ENCODE measurements around the gene C1QTNF3. TPM values are rescaled to one million over a fixed set of nuclear protein-coding genes. Genes with fewer than 3 reads are reported as not detected.
"Not testable (repeated sequence)": the region's sequence is repeated elsewhere in the genome, so short reads cannot be mapped to it uniquely, and the experiment has no call there.

The C1QTNF3 gene
- total RNA-seq, 1 experiment from 2014 or later = 1.1 TPM

DNA sequence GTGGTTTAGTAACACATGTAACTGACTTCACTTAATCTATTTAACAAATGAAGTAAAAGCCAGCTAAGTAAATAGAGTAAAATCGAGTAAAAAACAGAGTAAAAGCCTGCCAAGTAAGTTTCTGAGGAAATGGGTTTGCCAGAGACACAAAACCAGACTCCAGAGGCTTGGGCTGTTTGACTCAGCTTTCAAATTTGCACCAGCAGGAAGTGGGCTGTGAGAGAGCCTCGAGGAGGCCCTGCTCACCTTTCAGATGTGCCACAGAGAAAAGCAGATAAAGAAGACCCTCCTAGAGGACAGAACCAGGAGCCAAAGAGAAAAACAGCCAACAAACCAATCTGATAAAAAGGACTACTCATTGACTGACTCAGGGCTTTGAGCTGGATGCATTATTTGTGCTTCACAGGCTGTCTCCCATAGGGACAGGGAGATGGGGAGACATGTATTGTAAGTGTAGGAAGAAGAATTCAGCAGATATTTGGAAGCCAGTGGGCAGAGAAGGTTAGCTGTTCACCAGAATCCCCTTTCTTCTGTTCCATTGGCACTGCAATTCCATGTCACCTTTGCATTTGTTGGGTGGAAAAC is 20.8 kb downstream of the C1QTNF3 start:
- peak; percentile 64 for DNase-seq (ENCODE audit: low read depth)

DNA sequence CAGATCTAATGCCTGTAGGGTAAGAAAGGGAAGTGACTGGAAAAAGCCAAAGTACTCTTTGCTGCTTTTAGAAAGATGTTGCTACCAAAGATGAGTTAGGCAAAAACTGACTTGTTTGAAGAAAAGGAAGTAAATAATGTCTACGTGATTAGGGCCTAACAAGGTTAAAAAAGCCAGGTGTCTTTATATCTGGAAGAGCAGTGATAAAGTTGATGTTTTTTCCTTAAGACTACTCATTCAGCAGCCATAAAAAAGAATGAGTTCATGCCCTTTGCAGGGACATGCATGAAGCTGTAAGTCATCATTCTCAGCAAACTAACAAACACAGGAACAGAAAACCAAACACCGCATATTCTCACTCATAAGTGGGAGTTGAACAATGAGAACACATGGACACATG is 21.7 kb downstream of the C1QTNF3 start:
- DNase-seq (ENCODE audit: low read depth) = no peak

DNA sequence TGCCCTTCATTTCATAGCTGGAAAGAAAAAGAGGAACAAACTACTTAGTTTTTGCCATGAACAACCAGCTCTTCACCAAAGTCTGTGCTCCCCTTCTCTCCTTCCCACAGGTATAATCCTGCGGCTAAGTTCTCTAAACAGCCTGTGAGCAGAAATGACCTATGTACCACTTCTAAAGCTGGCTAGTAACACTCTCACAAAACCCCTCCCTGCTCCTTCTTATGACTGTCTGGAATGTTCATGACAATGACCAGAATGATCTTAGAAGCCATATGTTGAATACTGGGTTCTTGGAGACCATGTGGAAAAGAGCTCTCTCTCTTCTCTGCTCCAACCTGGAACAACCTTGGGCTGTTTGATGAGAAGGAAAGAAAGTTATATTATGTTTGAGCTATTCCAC is 22.3 kb downstream of the C1QTNF3 start:
- DNase-seq (ENCODE audit: low read depth) = no peak

DNA sequence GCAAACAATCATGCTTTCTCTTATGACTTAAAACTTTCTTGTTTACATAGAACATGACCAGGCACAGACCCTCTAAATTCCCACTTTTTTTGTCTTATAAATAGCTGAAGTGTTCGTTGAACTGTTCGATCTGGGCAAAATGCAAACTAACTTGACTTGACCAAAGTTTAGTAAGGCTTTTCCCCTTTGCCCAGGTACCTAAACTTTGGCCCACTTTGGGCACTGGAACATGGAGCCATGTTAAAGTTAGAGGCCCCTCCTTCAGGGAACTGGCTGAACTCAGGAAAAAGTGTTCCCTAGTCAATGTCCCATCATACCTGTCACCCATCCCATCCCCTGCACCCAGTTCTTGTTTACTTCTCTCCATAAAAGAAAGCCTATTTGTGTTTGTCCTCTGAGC is 25.8 kb downstream of the C1QTNF3 start:
- DNase-seq (ENCODE audit: low read depth) = no peak

DNA sequence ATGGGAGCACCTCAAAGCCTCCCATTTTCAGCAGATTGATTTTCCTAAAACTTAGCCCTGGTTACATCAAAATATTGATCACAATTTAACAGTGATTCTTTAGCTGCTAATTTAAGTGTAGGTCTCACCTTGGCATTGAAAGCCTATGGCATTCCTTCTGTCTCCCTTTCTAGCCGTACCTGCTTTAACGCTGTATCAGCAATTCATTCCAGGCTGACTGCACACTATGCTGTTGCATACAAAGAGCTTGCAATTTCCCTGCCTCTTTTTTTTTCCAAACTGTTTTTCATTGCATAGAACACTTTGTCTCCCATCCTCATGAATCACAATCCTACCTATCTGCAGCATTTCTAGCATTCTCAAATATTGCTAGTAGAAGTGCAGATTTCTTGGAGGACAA is 26.3 kb downstream of the C1QTNF3 start:
- no peak for DNase-seq (ENCODE audit: low read depth)

DNA sequence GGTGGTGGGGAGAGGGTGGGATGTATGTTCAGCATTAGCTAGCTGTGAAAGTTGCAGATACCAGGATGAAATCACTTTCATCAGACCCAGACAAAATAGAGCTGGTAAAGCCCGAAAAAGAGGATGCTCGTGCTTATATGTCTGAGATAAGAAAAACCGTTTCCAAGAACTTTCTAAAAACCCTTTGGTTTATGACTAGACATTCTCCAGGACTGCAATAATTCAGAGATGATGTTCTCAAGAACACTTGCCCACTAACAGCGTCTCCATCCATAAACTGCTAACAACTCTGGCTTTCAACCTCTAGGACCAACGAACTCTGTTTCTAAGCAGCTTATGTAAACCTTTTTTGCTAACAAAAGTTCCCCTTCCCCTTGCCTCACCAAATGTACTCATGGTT is 26.8 kb downstream of the C1QTNF3 start:
- no peak for DNase-seq (ENCODE audit: low read depth)

DNA sequence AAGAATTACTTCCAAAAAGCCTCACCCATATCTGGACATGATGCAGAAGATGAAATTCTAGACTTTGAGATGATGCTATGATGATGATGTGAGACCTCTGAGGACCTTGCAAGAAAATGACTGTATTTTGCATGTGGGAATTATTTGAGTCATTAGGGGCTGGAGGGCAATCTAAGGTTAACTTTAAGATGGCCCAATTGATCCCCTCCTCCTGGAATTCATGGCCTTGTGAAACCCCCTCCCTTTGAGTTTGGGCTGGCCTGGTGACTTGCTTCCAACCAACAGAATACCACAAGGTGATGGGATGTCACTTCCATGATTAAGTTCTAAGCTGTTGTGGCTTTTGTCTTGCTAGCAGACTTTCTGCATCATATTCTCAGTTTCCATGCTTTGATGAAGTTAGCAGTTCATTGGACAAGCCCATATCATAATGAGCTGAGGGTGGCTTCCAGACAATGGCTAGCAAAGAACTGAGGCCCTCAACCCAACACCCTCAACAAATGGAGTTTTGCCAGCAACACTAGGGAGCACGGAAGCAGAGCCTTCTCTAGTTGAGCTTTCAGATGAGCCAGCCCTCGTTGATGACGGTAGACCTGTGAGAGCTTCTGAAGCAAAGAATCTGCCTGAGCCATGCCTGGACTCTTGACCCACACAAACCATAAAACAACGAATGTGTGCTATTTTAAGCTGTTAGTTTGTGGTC is 27.7 kb downstream of the C1QTNF3 start:
- no peak for DNase-seq (ENCODE audit: low read depth)

DNA sequence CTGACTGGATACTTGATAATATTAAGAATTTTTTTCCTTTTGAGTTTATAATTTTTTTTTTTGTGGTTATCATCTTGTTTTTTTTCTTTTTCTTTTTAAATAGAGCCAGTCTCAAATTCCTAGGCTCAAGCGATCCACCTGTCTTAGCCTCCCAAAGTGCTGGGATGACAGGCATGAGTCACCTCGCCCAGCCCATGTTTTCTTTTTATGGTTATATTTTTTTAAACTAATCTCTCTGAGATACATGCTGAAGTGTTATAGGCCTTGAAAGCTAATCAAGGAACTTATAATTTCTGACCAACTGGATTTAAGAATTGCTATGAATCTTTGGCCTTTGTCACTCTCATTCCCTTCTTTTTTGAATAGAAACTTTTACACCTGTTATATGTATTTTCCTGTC is 28.4 kb downstream of the C1QTNF3 start:
- DNase-seq (ENCODE audit: low read depth) = no peak

DNA sequence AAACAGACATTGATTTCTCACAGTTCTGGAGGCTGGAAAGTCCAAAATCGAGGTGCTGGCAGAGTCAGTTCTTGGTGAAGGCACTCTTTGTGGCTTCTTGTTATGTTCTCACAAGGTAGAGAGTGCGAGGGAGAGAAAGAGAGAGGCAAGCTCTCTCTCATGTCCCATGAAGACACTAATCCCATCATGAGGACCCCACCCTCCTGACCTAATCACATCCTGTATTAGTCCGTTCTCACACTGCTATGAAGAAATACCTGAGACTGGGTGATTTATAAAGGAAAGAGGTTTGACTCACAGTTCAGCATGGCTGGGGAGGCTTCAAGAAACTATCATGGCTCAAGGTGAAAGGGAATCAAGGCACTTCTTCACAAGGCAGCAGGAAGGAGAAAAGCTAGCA is 29.5 kb downstream of the C1QTNF3 start:
- DNase-seq (ENCODE audit: low read depth) = no peak

DNA sequence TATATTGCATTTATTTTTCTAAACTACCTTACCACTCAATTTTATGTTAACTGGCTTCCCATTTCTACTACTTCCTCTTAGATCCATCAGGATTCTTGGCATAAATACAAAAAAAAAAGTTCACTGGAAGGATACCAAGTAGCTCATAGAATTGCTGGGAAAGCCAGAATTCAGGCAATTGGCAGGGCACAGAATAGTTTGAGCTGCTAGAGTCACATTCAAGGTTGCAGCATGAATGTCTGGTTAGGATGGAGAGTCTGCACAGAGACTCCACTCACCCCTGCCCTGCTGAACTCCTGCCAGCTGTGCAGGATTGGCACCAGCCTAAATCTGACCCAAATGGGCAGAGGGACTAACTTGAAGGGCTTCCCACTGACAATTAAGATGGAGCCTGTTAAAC is 30.2 kb downstream of the C1QTNF3 start:
- DNase-seq (ENCODE audit: low read depth) = peak; percentile 50

DNA sequence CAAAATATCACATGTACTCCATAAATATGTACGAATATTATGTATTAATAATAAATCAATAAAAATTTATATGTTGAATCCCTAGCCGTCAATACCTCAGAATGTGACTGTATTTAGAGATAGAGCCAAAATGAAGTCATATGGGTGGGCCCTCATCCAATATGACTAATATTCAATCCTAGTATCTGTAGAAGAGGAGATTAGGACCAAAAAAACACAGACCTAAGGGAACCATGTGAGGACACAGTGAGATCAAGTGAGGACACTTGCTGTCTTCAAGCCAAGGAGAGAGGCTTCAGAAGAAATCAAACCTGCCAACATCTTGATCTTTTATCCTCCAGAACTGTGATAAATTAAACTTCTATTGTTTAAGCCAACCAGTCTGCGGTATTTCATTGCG is 31.5 kb downstream of the C1QTNF3 start:
- no peak for DNase-seq (ENCODE audit: low read depth)

DNA sequence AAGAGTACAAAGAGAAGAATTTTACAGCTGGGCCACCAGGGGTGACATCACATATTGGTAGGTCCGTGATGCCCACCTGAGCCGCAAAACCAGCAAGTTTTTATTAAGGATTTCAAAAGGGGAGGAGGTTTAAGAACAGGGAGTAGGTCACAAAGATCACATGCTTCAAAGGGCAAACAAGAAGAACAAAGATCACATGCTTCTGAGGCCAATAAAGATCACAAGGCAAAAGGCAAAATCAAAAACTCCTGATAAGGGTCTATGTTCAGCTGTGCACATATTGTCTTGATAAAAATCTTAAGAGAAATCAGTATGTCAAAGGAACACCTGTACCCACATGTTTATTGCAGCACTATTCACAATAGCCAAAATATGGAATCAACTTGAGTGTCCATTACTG is 32.9 kb downstream of the C1QTNF3 start:
- DNase-seq (ENCODE audit: low read depth) = not testable (repeated sequence)

DNA sequence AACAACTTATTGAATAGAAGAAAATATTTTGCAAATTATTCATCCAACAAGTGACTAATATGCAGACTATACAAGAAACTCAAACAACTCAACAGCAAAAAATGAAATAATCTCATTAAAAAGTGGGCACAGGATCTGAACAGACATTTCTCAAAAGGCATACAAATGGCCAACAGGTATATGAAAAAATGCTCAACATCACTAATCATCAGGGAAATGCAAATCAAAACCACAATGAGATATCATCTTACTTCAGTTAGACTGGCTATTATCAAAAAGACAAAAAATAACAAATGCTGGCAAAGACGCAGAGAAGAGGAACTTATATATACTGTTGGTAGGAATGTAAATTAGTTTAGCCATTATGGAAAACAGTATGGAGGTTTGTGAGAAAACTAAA is 33.4 kb downstream of the C1QTNF3 start:
- DNase-seq (ENCODE audit: low read depth) = peak; percentile 18

DNA sequence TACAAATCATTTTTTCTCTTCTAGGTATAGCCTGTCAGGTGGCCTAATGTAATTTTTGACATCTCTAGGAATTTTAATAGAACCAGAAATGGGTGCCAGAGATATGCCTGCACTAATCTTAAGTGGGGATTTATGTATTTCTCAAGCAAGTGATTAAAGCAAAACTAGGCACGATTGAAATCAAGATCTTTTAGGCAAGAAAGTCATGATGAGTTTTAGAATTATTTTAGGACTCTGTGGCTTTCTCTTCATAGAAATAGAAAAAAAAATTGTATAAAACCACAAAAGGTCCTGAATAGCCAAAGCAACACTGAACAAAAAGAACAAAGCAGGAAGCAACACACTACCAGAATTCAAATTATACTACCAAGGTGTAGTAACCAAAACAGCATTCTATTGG is 34.2 kb downstream of the C1QTNF3 start:
- peak; percentile 5 for DNase-seq (ENCODE audit: low read depth)

DNA sequence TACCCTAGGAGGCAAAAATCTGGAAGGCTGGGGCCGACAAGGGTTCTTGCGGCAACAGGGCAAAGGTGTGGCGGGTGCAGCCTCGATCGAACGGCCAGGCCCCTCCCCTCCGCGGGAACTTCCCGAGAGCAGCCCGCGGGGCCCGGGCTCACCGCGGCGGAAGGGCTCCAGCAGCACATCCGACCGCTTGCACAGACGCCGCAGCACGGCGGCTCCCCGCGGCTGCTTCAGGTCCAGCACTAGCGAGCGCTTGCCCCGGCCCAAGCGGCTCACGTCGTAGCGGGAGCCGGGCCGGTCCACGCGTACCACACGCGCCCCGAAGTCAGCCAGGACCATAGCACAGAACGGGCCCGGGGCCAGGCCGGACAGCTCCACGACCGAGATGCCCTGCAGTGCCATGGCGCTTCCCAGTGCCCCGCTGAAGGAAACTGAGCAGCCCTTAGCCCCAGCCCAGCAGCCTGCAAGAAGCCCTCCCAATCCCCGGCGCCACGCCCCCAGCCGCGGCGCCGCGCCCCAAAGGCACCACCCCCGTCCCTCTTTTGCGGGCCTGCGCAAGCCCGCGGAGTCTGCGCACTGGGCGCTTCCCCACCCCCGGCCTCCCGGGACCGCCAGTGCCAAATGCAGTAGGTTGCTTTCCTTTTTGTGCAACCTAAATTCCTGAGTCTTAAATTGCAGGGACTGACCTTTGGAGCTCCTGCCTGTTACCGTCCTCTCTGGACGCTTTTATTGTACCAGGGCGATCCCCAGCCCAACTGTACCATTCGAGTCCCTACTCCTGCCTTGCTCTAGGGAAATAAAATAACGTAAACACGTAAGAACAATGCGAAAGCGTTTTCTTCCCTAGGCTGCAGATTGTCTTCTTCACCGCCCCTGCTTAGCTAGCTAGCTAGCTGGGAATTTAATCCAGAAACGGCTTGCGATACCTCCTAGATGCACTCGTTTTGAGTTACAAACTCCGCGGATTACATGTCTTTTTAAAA is 35.1 kb downstream of the C1QTNF3 start, which contains the start of gene AMACR:
Gene AMACR, minus strand, starts transcription at position 430 of the 980 bp plus-strand sequence. Its CDS starts 31 bp downstream, at position 399.
- peak; percentile 92 for DNase-seq (ENCODE audit: low read depth)

DNA sequence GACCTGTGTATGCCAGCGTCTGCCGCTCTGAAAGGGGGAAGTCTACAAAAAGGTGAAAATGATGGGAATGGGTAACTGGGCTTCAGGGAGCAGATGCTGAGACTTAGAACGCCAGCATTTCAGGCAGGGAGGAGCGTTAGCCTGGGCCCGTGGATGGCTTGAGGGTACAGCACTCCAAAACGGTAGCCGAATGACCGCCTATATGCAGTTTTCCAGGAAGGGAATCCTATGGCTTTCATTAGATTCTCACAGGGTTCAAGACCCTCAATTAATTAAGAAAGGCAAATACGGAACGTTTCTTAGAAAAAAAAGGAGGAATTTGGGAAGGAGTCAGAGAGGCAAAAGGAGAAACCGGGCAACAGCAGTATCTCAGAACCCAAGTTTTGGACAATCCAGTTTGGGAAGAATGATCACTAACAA is 35.8 kb downstream of the C1QTNF3 start:
- DNase-seq (ENCODE audit: low read depth) = peak; percentile 16

DNA sequence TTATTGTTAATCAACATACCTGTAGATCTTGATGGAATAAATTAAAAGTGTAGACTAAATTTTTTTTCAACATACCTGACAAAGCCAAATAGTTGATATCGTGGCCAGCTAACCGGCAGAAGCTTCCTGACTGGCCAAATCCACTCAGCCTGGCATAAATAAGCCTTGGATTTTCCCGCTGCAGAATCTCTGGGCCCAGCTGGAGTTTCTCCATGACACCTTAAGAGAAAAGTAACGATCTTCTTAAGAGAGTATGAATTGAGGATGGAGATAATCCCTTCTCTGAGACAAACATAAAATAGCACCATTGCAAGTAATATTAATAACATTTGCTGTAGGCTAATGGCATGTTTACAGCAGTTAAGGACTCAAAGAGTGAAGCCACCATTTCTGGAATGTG is 37.3 kb downstream of the C1QTNF3 start:
- DNase-seq (ENCODE audit: low read depth) = no peak

DNA sequence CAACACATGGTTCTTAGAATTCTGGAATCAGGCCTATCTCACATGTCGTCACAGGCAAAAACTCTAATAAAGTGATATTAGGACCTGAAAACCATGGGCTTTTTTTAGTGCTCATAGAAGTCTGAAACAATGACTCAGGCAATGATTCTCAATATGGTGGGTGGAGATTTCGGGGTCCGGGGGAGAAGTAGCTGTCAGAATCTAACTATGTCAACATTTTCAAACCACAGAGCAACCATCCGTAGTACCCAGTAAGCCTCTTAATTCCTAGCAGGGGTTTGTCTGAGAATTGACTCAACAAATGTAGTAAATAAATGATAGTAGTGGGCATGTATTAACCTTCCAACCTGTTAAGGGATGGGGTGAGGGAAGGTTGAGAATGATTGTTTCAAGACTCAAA is 37.8 kb downstream of the C1QTNF3 start:
- no peak for DNase-seq (ENCODE audit: low read depth)

DNA sequence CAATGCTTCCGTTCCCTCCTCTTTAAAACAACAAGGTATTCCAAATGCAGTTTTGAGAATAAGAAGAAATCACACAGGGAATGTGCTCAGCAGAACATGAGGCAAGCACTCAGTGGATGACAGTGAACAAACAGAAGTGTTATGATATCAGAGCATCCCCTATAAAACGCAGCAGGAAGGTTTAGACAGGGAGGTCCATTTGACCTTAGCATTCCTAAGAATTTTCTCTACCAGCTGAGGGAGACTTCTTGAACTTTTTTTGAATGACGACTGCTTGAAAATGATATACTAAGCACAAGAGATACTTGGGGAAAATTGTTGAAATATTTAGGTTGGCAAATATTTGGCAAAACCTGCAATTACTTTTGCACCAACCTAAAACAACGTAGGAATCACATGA is 39.1 kb downstream of the C1QTNF3 start:
- no peak for DNase-seq (ENCODE audit: low read depth)

DNA sequence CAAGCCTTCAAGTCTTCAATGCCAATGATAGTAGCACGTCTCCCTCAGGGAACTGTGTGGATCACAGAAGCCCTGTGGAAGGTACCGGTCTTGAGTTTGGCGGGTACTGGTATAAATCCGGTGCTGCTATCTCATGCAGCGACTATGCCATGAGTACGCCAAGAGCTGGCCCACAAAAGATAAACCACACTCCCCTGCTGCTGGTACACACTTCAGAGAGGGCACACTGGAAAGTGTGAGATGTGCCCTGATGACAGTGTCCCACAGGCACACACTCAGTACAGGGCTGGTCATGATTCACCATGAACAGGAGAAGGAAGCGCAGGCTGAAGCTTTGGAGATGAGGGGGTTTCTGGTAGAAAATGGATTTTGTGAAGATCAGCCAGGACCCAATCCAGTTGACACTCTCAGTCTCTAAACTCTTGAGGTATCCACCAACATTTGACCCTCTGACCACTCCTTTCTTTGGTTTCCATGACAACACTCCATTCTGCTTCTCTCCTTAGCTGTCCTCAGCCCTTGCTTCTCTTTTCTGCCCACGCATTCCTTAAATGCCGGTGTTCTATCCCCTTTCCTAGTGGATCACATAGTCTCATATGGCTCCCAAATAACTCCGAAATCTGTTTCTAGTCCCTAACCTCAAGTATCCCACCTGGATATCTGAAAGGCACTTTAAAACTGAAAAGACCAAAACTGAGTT is 40.2 kb downstream of the C1QTNF3 start:
- DNase-seq (ENCODE audit: low read depth) = peak; percentile 34

DNA sequence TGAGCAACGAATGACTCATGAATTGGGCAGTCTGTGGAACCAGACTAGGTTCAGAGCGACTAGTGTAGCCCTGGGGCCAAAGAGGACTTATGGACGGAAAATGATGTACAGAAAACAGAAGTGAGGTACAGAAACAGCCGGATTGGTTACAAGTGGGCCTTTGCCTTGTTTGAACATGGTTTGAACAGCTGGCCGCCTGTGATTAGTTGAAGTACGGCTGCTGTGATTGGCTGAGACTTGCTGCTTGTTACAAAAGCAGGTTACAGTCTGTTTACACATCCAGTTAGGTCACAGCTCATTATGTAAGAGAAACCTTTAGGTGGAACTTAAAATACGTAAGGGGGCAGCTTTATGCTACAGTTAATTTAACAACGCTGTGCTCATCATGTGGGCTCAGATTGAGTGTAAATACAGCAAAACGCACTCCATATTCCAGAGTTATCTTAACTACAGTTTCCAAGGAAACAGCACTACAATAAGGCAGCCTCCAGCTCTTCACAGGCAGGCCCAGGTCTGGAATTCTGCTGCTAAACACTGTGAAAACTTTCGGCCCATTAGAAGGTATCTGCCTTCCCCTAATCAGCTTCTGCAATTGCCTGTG is 41.7 kb downstream of the C1QTNF3 start:
- DNase-seq (ENCODE audit: low read depth) = peak; percentile 66
